Bronchial epithelial cell (primary cell): Measurements from ENCODE around the gene CD44. TPM values are rescaled to one million over a fixed set of nuclear protein-coding genes. Genes with fewer than 3 reads are reported as not detected.

ENCODE experiments used
- DNase-seq: peaks from one replicate; pipeline ENCODE4 v3.0.0-alpha.2; 2010; ENCODE audit warnings: low read depth
- FAIRE-seq: peaks from 2 replicates; lab custom pipeline; 2011; peaks lifted over from hg19 to GRCh38; lab: Jason Lieb, UNC
- H3K27me3 ChIP-seq: 2 replicates; pipeline ENCODE4 v1.5.1; 2011; ENCODE audit warnings: low read length; ENCODE audit not compliant: control insufficient read depth, insufficient read depth
- H3K36me3 ChIP-seq: 2 replicates; pipeline ENCODE4 v1.5.1; 2011; ENCODE audit warnings: low read length; ENCODE audit not compliant: control insufficient read depth, insufficient read depth
- H3K4me3 ChIP-seq: 2 replicates; pipeline ENCODE4 v1.5.1; 2011; ENCODE audit warnings: mild to moderate bottlenecking, low read depth, low read length, control low read depth
- total RNA-seq: library from RNA; depleted of rRNA; stranded (reverse); fragments of >200 nt; gene quantifications from 2 replicates; pipeline ENCODE4 v1.2.1, GENCODE V29; 2014
- TF ChIP-seq, protein P1 (sequence below): IDR thresholded peaks from 2 replicates; pipeline ENCODE4 v1.5.1; 2011; ENCODE audit warnings: mild to moderate bottlenecking, moderate library complexity, low read length, control low read depth, inconsistent platforms; ENCODE audit not compliant: insufficient read depth, severe bottlenecking

CD44 gene
- total RNA-seq, 1 donor from 2014 or later = 254 TPM

- FAIRE-seq = no peak
- Histone ChIP-seq H3K27me3 (no peaks in the 10 kb centered on the region), H3K4me3 (no peak overlapping the region), H3K36me3 (peaks cover 2% of the 10 kb centered on the region)
- TF ChIP-seq, protein P1, sequence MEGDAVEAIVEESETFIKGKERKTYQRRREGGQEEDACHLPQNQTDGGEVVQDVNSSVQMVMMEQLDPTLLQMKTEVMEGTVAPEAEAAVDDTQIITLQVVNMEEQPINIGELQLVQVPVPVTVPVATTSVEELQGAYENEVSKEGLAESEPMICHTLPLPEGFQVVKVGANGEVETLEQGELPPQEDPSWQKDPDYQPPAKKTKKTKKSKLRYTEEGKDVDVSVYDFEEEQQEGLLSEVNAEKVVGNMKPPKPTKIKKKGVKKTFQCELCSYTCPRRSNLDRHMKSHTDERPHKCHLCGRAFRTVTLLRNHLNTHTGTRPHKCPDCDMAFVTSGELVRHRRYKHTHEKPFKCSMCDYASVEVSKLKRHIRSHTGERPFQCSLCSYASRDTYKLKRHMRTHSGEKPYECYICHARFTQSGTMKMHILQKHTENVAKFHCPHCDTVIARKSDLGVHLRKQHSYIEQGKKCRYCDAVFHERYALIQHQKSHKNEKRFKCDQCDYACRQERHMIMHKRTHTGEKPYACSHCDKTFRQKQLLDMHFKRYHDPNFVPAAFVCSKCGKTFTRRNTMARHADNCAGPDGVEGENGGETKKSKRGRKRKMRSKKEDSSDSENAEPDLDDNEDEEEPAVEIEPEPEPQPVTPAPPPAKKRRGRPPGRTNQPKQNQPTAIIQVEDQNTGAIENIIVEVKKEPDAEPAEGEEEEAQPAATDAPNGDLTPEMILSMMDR = no peak
- DNase-seq = peak; percentile 63
Measured at GRCh38 chr11:35163209-35163608, 24.2 kb downstream of the CD44 start.

GRCh38 chr11:35163702-35164496 is 24.9 kb downstream of the CD44 start:
- Histone ChIP-seq H3K36me3 (peaks cover 4% of the 10 kb centered on the region), H3K4me3 (no peak overlapping the region), H3K27me3 (no peaks in the 10 kb centered on the region)
- DNase-seq (no peak), FAIRE-seq (no peak)
- TF ChIP-seq, protein P1 = peak; percentile 19

GRCh38 chr11:35165030-35165422 is 26.1 kb downstream of the CD44 start:
- FAIRE-seq (no peak), DNase-seq (no peak)
- Histone ChIP-seq H3K4me3 (no peak overlapping the region), H3K36me3 (peaks cover 4% of the 10 kb centered on the region), H3K27me3 (no peaks in the 10 kb centered on the region)
- TF ChIP-seq, protein P1 = no peak

GRCh38 chr11:35165423-35166368 is 26.7 kb downstream of the CD44 start:
- TF ChIP-seq, protein P1 = no peak
- DNase-seq (peak; percentile 91), FAIRE-seq (no peak)
- peaks cover 4% of the 10 kb centered on the region for H3K36me3 ChIP-seq
- no peak overlapping the region for H3K4me3 ChIP-seq
- no peaks in the 10 kb centered on the region for H3K27me3 ChIP-seq

GRCh38 chr11:35166369-35167360 is 27.7 kb downstream of the CD44 start:
- H3K36me3 ChIP-seq = peaks cover 4% of the 10 kb centered on the region
- TF ChIP-seq, protein P1 = no peak
- no peaks in the 10 kb centered on the region for H3K27me3 ChIP-seq
- DNase-seq = peak; percentile 97
- FAIRE-seq = no peak
- no peak overlapping the region for H3K4me3 ChIP-seq
